HG03045 (cell line): ENCODE data around the gene CXCL11.
"Not testable (repeated sequence)": the region's sequence is repeated elsewhere in the genome, so short reads cannot be mapped to it uniquely, and the experiment has no call there.

Source experiments
- ATAC-seq: cut with Tn5 transposase; IDR thresholded peaks from one replicate; pipeline ENCODE4 v1.9.1; 2021; ENCODE audit warnings: mild to moderate bottlenecking, moderate library complexity; ENCODE audit not compliant: unreplicated experiment

The CXCL11 gene

GRCh38 chr4:76003035-76003434 lies 32.8 kb downstream of the CXCL11 start:
- no peak for ATAC-seq

- no peak for ATAC-seq
These were observed 33.7 kb downstream of the CXCL11 start for GRCh38 chr4:76002176-76002575.

- no peak for ATAC-seq
These were observed 34.2 kb downstream of the CXCL11 start for GRCh38 chr4:76001700-76002099.

- ATAC-seq = no peak
These were observed 35.6 kb downstream of the CXCL11 start for GRCh38 chr4:76000279-76000678.

- not testable (repeated sequence) for ATAC-seq
These were observed 37.2 kb downstream of the CXCL11 start for GRCh38 chr4:75998525-75999147.

- no peak for ATAC-seq
These were observed 37.9 kb downstream of the CXCL11 start for GRCh38 chr4:75997946-75998345.

GRCh38 chr4:75997081-75997480 lies 38.8 kb downstream of the CXCL11 start:
- ATAC-seq = no peak

GRCh38 chr4:75995727-75996126 lies 40.1 kb downstream of the CXCL11 start:
- no peak for ATAC-seq

GRCh38 chr4:75992462-75992861 lies 43.4 kb downstream of the CXCL11 start:
- no peak for ATAC-seq

- no peak for ATAC-seq
These were observed 45.9 kb downstream of the CXCL11 start for GRCh38 chr4:75989846-75990528.

GRCh38 chr4:75985116-75985515 lies 50.8 kb downstream of the CXCL11 start:
- ATAC-seq = no peak
